ENCODE results near the gene EBF3.

DNA sequence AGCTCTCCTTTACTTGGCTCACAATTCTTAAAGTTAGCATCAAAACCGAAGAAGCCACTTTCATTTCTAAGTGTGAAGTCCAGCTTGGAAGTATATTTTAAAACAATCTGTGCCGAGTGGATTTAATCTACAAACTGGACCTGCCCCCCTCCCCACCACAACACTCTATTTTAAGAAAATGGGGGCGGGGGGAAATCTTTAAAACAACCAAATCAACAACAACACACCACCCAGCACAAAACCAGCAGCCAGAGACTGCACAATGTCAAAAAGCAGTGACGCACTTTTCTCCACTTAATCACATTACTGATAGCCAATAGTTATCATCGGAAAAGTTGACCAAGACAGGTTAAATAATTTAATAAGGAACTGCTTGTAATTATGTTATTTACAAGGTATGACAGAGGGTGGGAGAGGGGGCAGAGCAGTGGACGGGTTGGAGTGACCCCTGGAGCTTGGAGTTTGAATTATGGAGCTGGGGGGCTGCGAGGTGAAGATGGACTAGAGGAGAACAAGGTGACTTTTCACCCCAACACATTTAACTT lies 2.8 kb downstream of the EBF3 start:
- TF ChIP-seq, protein P1, sequence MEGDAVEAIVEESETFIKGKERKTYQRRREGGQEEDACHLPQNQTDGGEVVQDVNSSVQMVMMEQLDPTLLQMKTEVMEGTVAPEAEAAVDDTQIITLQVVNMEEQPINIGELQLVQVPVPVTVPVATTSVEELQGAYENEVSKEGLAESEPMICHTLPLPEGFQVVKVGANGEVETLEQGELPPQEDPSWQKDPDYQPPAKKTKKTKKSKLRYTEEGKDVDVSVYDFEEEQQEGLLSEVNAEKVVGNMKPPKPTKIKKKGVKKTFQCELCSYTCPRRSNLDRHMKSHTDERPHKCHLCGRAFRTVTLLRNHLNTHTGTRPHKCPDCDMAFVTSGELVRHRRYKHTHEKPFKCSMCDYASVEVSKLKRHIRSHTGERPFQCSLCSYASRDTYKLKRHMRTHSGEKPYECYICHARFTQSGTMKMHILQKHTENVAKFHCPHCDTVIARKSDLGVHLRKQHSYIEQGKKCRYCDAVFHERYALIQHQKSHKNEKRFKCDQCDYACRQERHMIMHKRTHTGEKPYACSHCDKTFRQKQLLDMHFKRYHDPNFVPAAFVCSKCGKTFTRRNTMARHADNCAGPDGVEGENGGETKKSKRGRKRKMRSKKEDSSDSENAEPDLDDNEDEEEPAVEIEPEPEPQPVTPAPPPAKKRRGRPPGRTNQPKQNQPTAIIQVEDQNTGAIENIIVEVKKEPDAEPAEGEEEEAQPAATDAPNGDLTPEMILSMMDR (IDR thresholded peaks at IDR 0.05) = no peak
- TF ChIP-seq EP300 (IDR thresholded peaks at IDR 0.05) (no peak), POLR2A (IDR thresholded peaks at IDR 0.05) (no peak), POLR2AphosphoS5 (IDR thresholded peaks at IDR 0.05) (no peak)

All from sigmoid colon (tissue), 4 donors.